ENCODE data around the gene AMH. TPM values are rescaled to one million over a fixed set of nuclear protein-coding genes. Genes with fewer than 3 reads are reported as not detected.
"Not testable (repeated sequence)": the region's sequence is repeated elsewhere in the genome, so short reads cannot be mapped to it uniquely, and the experiment has no call there.

The AMH gene
- total RNA-seq: 71.6 and 79.1 TPM in 2 replicates
- long read RNA-seq, partial matches to known transcripts: 0 of 1 reads
- long read RNA-seq, other reads (novel, unspliced or antisense): 1 of 1 reads

- H3K4me3 Mint-ChIP-seq: peak within 1 kb of the TSS; percentile 47
Observed at GRCh38 chr19:2249010-2249866, at the start of gene AMH. TSS of gene AMH (plus strand) at chr19:2249323. CDS start at chr19:2249333, 10 bp downstream.

GRCh38 chr19:2199861-2200623 lies 49.1 kb upstream of the AMH start:
- H3K36me3 Mint-ChIP-seq (ENCODE audit: low read depth): peaks cover 2% of the 10 kb centered on the region

More at GRCh38 chr19:2249010-2249866, at the start of gene AMH:
- no peak for DNase-seq (ENCODE audit: low read depth, low spot score)
- H3K27ac Mint-ChIP-seq (ENCODE audit: unreplicated experiment): no peak within 1 kb of the TSS
- H3K36me3 Mint-ChIP-seq (ENCODE audit: low read depth): peaks cover 4% of the 10 kb centered on the region
- peaks cover 5% of the 10 kb centered on the region for H3K4me1 Mint-ChIP-seq
- no peak for TF ChIP-seq CTCF (conservative IDR thresholded peaks at IDR 0.05)
- peaks cover 13% of the 10 kb centered on the region for H3K27me3 Mint-ChIP-seq (ENCODE audit: low read depth)
- H3K9me3 Mint-ChIP-seq: no peaks in the 10 kb centered on the region

GRCh38 chr19:2200624-2201294 lies 48.4 kb upstream of the AMH start:
- H3K27ac Mint-ChIP-seq (ENCODE audit: unreplicated experiment); H3K9me3 Mint-ChIP-seq; H3K4me1 Mint-ChIP-seq; DNase-seq (ENCODE audit: low read depth, low spot score); H3K4me3 Mint-ChIP-seq; H3K36me3 Mint-ChIP-seq (ENCODE audit: low read depth); H3K27me3 Mint-ChIP-seq (ENCODE audit: low read depth): not testable (repeated sequence)

More at GRCh38 chr19:2199861-2200623, 49.1 kb upstream of the AMH start:
- Mint-ChIP-seq H3K4me3 (no peak overlapping the region), H3K9me3 (no peaks in the 10 kb centered on the region), H3K27me3 (ENCODE audit: low read depth) (no peaks in the 10 kb centered on the region), H3K4me1 (peaks cover 5% of the 10 kb centered on the region), H3K27ac (ENCODE audit: unreplicated experiment) (no peak overlapping the region)
- DNase-seq (ENCODE audit: low read depth, low spot score): no peak
- no peak for TF ChIP-seq CTCF (conservative IDR thresholded peaks at IDR 0.05)

GRCh38 chr19:2201473-2202148 lies 47.5 kb upstream of the AMH start:
- H3K27ac Mint-ChIP-seq (ENCODE audit: unreplicated experiment): no peak overlapping the region
- TF ChIP-seq CTCF (conservative IDR thresholded peaks at IDR 0.05): no peak
- H3K27me3 Mint-ChIP-seq (ENCODE audit: low read depth): no peaks in the 10 kb centered on the region

GRCh38 chr19:2202366-2202765 lies 46.8 kb upstream of the AMH start:
- no peak overlapping the region for H3K27ac Mint-ChIP-seq (ENCODE audit: unreplicated experiment)
- H3K4me1 Mint-ChIP-seq: peaks cover 5% of the 10 kb centered on the region
- no peak overlapping the region for H3K4me3 Mint-ChIP-seq
- H3K36me3 Mint-ChIP-seq (ENCODE audit: low read depth): peaks cover 2% of the 10 kb centered on the region
- no peaks in the 10 kb centered on the region for H3K27me3 Mint-ChIP-seq (ENCODE audit: low read depth)
- DNase-seq (ENCODE audit: low read depth, low spot score): no peak
- TF ChIP-seq CTCF (conservative IDR thresholded peaks at IDR 0.05): no peak
- H3K9me3 Mint-ChIP-seq: no peaks in the 10 kb centered on the region

More at GRCh38 chr19:2201473-2202148, 47.5 kb upstream of the AMH start:
- Mint-ChIP-seq H3K36me3 (ENCODE audit: low read depth) (peaks cover 2% of the 10 kb centered on the region), H3K4me1 (peaks cover 5% of the 10 kb centered on the region), H3K9me3 (no peaks in the 10 kb centered on the region), H3K4me3 (no peak overlapping the region)
- DNase-seq (ENCODE audit: low read depth, low spot score): no peak

Data from neural crest cell (in vitro differentiated cells).